Natural killer cell (primary cell): ENCODE results near the gene NEDD4L. TPM values are rescaled to one million over a fixed set of nuclear protein-coding genes. Genes with fewer than 3 reads are reported as not detected.
A peak's percentile ranks its signal among the peaks of the same experiment; 100 is the strongest.

Source experiments
- ATAC-seq, 3 donors: fragments of 150-1000 bp in 2 of 3; fragments of 200-7000 bp in 1 of 3; cut with Tn5 transposase; 1 replicate in 1 of 3; 2 replicates in 2 of 3; pipeline ENCODE4 v1.10.0; 2021; ENCODE audit warnings: mild to moderate bottlenecking in 2 of 3, moderate library complexity in 2 of 3
- DNase-seq, 2 donors: peaks; one replicate each; pipeline versions ENCODE4 v3.0.0 to v3.0.0-alpha.2; 2013 to 2021; ENCODE audit warnings: mixed read lengths in 1 of 2
- H3K27ac ChIP-seq: one replicate; pipeline ENCODE4 v1.5.1; 2013; ENCODE audit warnings: mild to moderate bottlenecking, low read length
- H3K27me3 ChIP-seq: one replicate; pipeline ENCODE4 v1.6.1; 2013; ENCODE audit warnings: low read length; ENCODE audit not compliant: control insufficient read depth, insufficient read depth
- H3K36me3 ChIP-seq: one replicate; pipeline ENCODE4 v1.6.1; 2013; ENCODE audit warnings: low read length; ENCODE audit not compliant: control insufficient read depth, insufficient read depth
- H3K4me1 ChIP-seq: one replicate; pipeline ENCODE4 v1.6.1; 2013; ENCODE audit warnings: low read length; ENCODE audit not compliant: control insufficient read depth, insufficient read depth
- H3K4me3 ChIP-seq: one replicate; pipeline ENCODE4 v1.5.1; 2013; ENCODE audit warnings: low read length
- H3K9me3 ChIP-seq: one replicate; pipeline ENCODE4 v1.6.1; 2013; ENCODE audit warnings: low read length; ENCODE audit not compliant: control insufficient read depth, insufficient read depth
- H3K27ac Mint-ChIP-seq, 2 donors: one replicate each; pipeline ENCODE4 v1.8.0; 2022; ENCODE audit warnings: mild to moderate bottlenecking in 2 of 2, mixed read lengths in 2 of 2, moderate library complexity in 1 of 2
- H3K27me3 Mint-ChIP-seq, 2 donors: one replicate each; pipeline ENCODE4 v1.8.0; 2022; ENCODE audit warnings: low read depth in 2 of 2, mixed read lengths in 2 of 2
- H3K36me3 Mint-ChIP-seq: one replicate; pipeline ENCODE4 v1.8.0; 2022; ENCODE audit warnings: mixed read lengths
- H3K4me1 Mint-ChIP-seq, 2 donors: one replicate each; pipeline ENCODE4 v1.8.0; 2022; ENCODE audit warnings: mixed read lengths in 2 of 2
- H3K4me3 Mint-ChIP-seq: one replicate; pipeline ENCODE4 v1.8.0; 2022; ENCODE audit warnings: mild to moderate bottlenecking, moderate library complexity, mixed read lengths
- H3K9me3 Mint-ChIP-seq, 2 donors: one replicate each; pipeline ENCODE4 v1.8.0; 2022; ENCODE audit warnings: mixed read lengths in 2 of 2
- CTCF ChIP-seq: fragments of 200-600 bp; IDR thresholded peaks from one replicate; pipeline ENCODE4 v1.8.0; 2022; ENCODE audit warnings: antibody characterized with exemption
- WGBS: methylation state at CpG from one replicate; pipeline ENCODE4 v1.1.7; 2013; ENCODE audit warnings: missing lambda C conversion rate; ENCODE audit not compliant: insufficient coverage; 5-methylcytosine and 5-hydroxymethylcytosine counted together
- intact Hi-C: fragments of 100-400 bp; cut with micrococcal nuclease; formaldehyde crosslinking; loops from one replicate; pipeline ENCODE4 v1.14.2; 2022
- total RNA-seq, 4 donors: library from RNA; stranded (reverse); fragments of 120-200 nt in 1 of 4; gene quantifications; one replicate each; pipeline versions ENCODE4 v1.2.3 to v1.2.4, GENCODE V29; 2013 to 2022

Gene NEDD4L
- total RNA-seq, 3 donors from 2014 or later (not counting 1 experiment from before 2014, with no cell fraction given) = 3.4 to 15.3 (median 14.3) TPM

- Histone ChIP-seq H3K4me3 (no peak overlapping the region), H3K4me1 (peaks cover 8% of the 10 kb centered on the region), H3K27me3 (no peaks in the 10 kb centered on the region), H3K36me3 (no peaks in the 10 kb centered on the region), H3K27ac (no peak overlapping the region), H3K9me3 (no peaks in the 10 kb centered on the region)
- peaks cover 0 to 2% of the 10 kb centered on the region in 2 donors for H3K27me3 Mint-ChIP-seq
- H3K4me1 Mint-ChIP-seq = peaks cover 0 to 11% of the 10 kb centered on the region in 2 donors
- H3K9me3 Mint-ChIP-seq = no peaks in the 10 kb centered on the region
- no peak overlapping the region for H3K27ac Mint-ChIP-seq
- no peak overlapping the region for H3K4me3 Mint-ChIP-seq
- no peak for TF ChIP-seq CTCF
- intact Hi-C loops = no loop called here
- ATAC-seq (no peak), DNase-seq (no peak)
- no peaks in the 10 kb centered on the region for H3K36me3 Mint-ChIP-seq
- WGBS = 94% methylated on average over 6 of the region's 6 CpGs
These were observed 267.4 kb downstream of the NEDD4L start for GRCh38 chr18:58311390-58311789.

- intact Hi-C loops = no loop called here
- Histone ChIP-seq H3K36me3 (no peaks in the 10 kb centered on the region), H3K4me3 (no peak overlapping the region), H3K4me1 (peaks cover 8% of the 10 kb centered on the region), H3K9me3 (no peaks in the 10 kb centered on the region), H3K27ac (no peak overlapping the region), H3K27me3 (no peaks in the 10 kb centered on the region)
- H3K9me3 Mint-ChIP-seq = no peaks in the 10 kb centered on the region
- H3K4me1 Mint-ChIP-seq = peaks cover 0 to 11% of the 10 kb centered on the region in 2 donors
- no peak for ATAC-seq
- 92% methylated on average over 5 of the region's 5 CpGs for WGBS
- TF ChIP-seq CTCF = no peak
- no peaks in the 10 kb centered on the region for H3K36me3 Mint-ChIP-seq
- DNase-seq = no peak
- H3K27ac Mint-ChIP-seq = no peak overlapping the region
- peaks cover 0 to 2% of the 10 kb centered on the region in 2 donors for H3K27me3 Mint-ChIP-seq
- no peak overlapping the region for H3K4me3 Mint-ChIP-seq
These were observed 269.5 kb downstream of the NEDD4L start for GRCh38 chr18:58313491-58314032.

GRCh38 chr18:58314284-58314683 lies 270.3 kb downstream of the NEDD4L start:
- H3K27me3 ChIP-seq = no peaks in the 10 kb centered on the region
- Mint-ChIP-seq H3K36me3 (no peaks in the 10 kb centered on the region), H3K4me1 (peaks cover 0 to 11% of the 10 kb centered on the region in 2 donors), H3K27me3 (peaks cover 0 to 2% of the 10 kb centered on the region in 2 donors), H3K4me3 (no peak overlapping the region), H3K9me3 (no peaks in the 10 kb centered on the region), H3K27ac (no peak overlapping the region)
- intact Hi-C loops = no loop called here
- no peak for DNase-seq
- no peak overlapping the region for H3K27ac ChIP-seq
- H3K36me3 ChIP-seq = no peaks in the 10 kb centered on the region
- ATAC-seq = peak in 1 of 3 donors; percentile 20
- H3K4me1 ChIP-seq = peaks cover 8% of the 10 kb centered on the region
- TF ChIP-seq CTCF = no peak
- H3K9me3 ChIP-seq = no peaks in the 10 kb centered on the region
- no peak overlapping the region for H3K4me3 ChIP-seq
- WGBS = 98% methylated on average over 7 of the region's 7 CpGs

GRCh38 chr18:58315041-58315440 lies 271.0 kb downstream of the NEDD4L start:
- H3K4me3 Mint-ChIP-seq = no peak overlapping the region
- WGBS = 87% methylated on average over 8 of the region's 8 CpGs
- DNase-seq (no peak), ATAC-seq (no peak)
- no peaks in the 10 kb centered on the region for H3K27me3 ChIP-seq
- intact Hi-C loops = no loop called here
- peaks cover 0 to under 1% of the 10 kb centered on the region in 2 donors for H3K27me3 Mint-ChIP-seq
- no peak overlapping the region for H3K4me3 ChIP-seq
- no peaks in the 10 kb centered on the region for H3K36me3 Mint-ChIP-seq
- H3K27ac Mint-ChIP-seq = no peak overlapping the region
- no peak for TF ChIP-seq CTCF
- no peaks in the 10 kb centered on the region for H3K9me3 ChIP-seq
- H3K9me3 Mint-ChIP-seq = no peaks in the 10 kb centered on the region
- H3K27ac ChIP-seq = no peak overlapping the region
- H3K4me1 ChIP-seq = peaks cover 3% of the 10 kb centered on the region
- peaks cover 0 to 8% of the 10 kb centered on the region in 2 donors for H3K4me1 Mint-ChIP-seq
- H3K36me3 ChIP-seq = no peaks in the 10 kb centered on the region
